Measurements from ENCODE around the gene CNGB1. TPM values are rescaled to one million over a fixed set of nuclear protein-coding genes. Genes with fewer than 3 reads are reported as not detected.
A peak's percentile ranks its signal among the peaks of the same experiment; 100 is the strongest.

The CNGB1 gene
- total and polyA plus RNA-seq, 8 donors, result 0.08 to 18.0 (median 0.73) TPM; not detected in 5

DNA sequence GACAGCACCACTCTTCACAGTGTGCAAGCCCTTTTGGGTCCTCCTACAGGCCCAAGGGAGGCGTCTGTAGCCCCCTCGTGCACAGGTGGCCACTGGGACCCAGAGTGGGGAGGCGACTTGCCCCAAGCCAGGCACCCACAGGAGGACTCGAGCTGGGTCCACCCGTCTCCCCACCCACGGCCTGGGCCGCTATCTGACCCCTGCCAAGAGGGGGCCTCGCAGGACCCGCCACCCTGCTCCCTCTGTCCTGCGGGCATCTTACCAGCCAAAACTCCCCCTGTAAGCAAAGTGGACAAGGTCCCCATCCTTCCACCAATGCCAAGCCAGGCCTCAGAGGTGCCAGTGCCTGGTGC is 31.1 kb downstream of the CNGB1 start:
- intact Hi-C loops (cut with DNase I; ENCODE audit: low total_unique reads), result no loop called here
- no peaks in the 10 kb centered on the region for H3K36me3 ChIP-seq
- H3K27ac ChIP-seq, result no peak overlapping the region
- H3K4me1 ChIP-seq, result peaks cover 11 to 30% (median 15%) of the 10 kb centered on the region in 4 donors
- no peak for DNase-seq
- H3K27me3 ChIP-seq, result peaks cover 0 to 24% (median 0%) of the 10 kb centered on the region in 3 donors
- TF ChIP-seq EP300 (IDR thresholded peaks at IDR 0.05), result no peak
- TF ChIP-seq, protein P1, sequence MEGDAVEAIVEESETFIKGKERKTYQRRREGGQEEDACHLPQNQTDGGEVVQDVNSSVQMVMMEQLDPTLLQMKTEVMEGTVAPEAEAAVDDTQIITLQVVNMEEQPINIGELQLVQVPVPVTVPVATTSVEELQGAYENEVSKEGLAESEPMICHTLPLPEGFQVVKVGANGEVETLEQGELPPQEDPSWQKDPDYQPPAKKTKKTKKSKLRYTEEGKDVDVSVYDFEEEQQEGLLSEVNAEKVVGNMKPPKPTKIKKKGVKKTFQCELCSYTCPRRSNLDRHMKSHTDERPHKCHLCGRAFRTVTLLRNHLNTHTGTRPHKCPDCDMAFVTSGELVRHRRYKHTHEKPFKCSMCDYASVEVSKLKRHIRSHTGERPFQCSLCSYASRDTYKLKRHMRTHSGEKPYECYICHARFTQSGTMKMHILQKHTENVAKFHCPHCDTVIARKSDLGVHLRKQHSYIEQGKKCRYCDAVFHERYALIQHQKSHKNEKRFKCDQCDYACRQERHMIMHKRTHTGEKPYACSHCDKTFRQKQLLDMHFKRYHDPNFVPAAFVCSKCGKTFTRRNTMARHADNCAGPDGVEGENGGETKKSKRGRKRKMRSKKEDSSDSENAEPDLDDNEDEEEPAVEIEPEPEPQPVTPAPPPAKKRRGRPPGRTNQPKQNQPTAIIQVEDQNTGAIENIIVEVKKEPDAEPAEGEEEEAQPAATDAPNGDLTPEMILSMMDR (IDR thresholded peaks at IDR 0.05), result no peak
- TF ChIP-seq POLR2A (IDR thresholded peaks at IDR 0.05), result no peak
- no peak for TF ChIP-seq POLR2AphosphoS5 (IDR thresholded peaks at IDR 0.05)
- H3K9me3 ChIP-seq, result no peaks in the 10 kb centered on the region
- H3K4me3 ChIP-seq, result no peak overlapping the region
- WGBS, 5 donors, result 80 to 93% (median 90%) methylated on average over 2 to 10 of the region's 10 CpGs

DNA sequence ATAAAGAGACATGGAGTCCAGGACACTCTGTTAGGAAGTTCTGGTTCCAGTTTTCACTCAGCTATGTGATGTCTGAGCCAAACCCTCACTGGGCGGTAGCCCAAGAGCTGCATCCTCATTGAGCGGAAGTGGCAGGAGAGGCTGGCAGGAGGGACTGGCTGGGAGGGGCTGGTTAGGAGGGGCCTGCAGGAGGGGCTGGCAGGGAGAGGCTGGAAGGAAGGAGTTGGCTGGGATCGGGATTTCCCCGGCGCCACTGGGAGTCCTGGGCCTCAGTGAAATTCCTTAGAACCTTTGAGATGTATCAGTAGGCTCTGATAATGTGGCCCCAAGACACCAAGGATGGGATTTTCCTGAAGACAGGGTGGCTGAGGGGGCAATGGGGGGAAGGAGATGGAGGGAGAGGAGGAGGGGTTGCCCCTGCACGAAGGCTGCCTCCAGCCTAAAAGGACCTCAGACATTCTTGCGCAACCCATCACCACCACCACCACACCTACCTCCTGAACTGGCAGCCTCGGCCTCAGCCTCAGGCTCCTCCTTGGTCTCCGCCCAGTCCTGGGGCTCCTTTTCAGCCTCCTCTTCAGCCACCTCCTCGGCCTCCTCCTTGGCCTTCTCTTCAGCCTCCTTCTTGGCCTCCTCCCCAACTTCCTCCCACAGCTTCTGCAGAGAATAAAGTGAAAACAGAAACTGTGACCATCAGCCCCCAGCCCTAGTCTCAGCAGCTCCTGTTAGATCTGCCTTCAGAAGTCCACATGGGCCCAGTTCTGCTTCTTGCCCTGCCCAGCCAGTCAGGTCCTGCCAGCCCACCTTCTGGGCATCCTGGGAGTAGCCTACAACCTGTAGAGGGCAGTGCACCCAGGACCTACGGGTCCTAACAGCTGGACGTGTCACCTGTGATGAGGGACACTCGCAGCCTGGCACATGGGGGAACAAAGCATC is 31.7 kb downstream of the CNGB1 start:
- H3K4me3 ChIP-seq, result no peak overlapping the region
- H3K27me3 ChIP-seq, result peaks cover 0 to 24% (median 0%) of the 10 kb centered on the region in 3 donors
- intact Hi-C loops (cut with DNase I; ENCODE audit: low total_unique reads), result no loop called here
- no peaks in the 10 kb centered on the region for H3K36me3 ChIP-seq
- 38 to 45% (median 42%) methylated on average over 12 to 13 of the region's 13 CpGs for WGBS, 5 donors
- H3K9me3 ChIP-seq, result no peaks in the 10 kb centered on the region
- H3K4me1 ChIP-seq, result peaks cover 11 to 30% (median 15%) of the 10 kb centered on the region in 4 donors
- DNase-seq, result peak; percentile 64 to 74
- peak overlapping the region in 2 of 5 donors; percentile 6 to 50 for H3K27ac ChIP-seq
- no peak for TF ChIP-seq POLR2A (IDR thresholded peaks at IDR 0.05)
- no peak for TF ChIP-seq POLR2AphosphoS5 (IDR thresholded peaks at IDR 0.05)
- TF ChIP-seq, protein P1 (IDR thresholded peaks at IDR 0.05), result no peak
- no peak for TF ChIP-seq EP300 (IDR thresholded peaks at IDR 0.05)

DNA sequence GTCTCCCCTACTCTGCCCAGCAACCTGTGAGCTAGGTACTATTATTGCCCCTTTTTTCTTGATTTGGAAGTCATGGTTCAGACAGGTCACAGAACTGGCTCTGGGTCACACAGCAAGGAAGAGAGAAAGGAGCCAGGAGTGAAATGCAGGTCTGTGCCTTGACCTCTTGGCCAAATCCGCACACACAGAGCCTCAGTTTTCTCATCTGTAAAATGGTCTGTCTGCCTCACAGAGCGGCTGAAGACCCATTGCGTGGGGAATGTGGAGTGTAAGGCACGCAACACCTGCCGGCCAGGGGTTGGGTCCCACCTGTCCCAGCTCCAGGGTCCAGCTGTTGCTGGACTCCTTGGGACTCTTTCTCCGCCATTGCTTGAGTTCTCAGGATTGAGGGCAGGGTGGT is 32.4 kb downstream of the CNGB1 start:
- no peaks in the 10 kb centered on the region for H3K9me3 ChIP-seq
- H3K27ac ChIP-seq, result peak overlapping the region in 1 of 5 donors; percentile 50
- no peaks in the 10 kb centered on the region for H3K36me3 ChIP-seq
- H3K4me1 ChIP-seq, result peaks cover 11 to 30% (median 15%) of the 10 kb centered on the region in 4 donors
- 91 to 96% (median 95%) methylated on average over 6 of the region's 6 CpGs for whole genome bisulfite sequencing, 5 donors
- intact Hi-C loops (cut with DNase I; ENCODE audit: low total_unique reads), result no loop called here
- peaks cover 0 to 24% (median 0%) of the 10 kb centered on the region in 3 donors for H3K27me3 ChIP-seq
- DNase-seq, result no peak
- TF ChIP-seq, protein P1 (IDR thresholded peaks at IDR 0.05), result no peak
- TF ChIP-seq POLR2AphosphoS5 (IDR thresholded peaks at IDR 0.05) (no peak), POLR2A (IDR thresholded peaks at IDR 0.05) (no peak), EP300 (IDR thresholded peaks at IDR 0.05) (no peak)
- no peak overlapping the region for H3K4me3 ChIP-seq

DNA sequence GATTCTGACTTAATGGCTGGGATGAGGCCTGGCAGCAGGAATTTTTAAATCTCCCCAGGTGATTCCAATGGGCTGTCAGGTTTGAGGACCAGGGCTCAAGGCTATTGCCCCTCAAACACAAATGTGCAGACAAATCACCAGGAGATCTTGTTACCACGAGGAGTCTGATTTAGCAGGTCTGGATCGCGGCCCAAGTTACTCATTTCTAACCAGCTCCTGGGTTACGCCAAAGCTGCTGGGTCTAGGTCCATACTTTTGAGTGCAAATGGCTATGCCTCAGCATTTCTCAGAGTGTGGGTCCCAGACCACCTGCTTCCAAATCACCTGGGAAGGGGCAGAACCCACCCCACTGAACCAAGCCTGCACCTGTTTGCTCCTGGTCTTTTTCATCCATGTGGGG is 33.1 kb downstream of the CNGB1 start:
- intact Hi-C loops (cut with DNase I; ENCODE audit: low total_unique reads), result no loop called here
- Histone ChIP-seq H3K4me1 (peaks cover 11 to 30% (median 15%) of the 10 kb centered on the region in 4 donors), H3K4me3 (no peak overlapping the region), H3K9me3 (no peaks in the 10 kb centered on the region), H3K27me3 (peaks cover 0 to 24% (median 0%) of the 10 kb centered on the region in 3 donors), H3K36me3 (no peaks in the 10 kb centered on the region), H3K27ac (no peak overlapping the region)
- TF ChIP-seq, protein P1 (IDR thresholded peaks at IDR 0.05), result no peak
- WGBS, 5 donors, result 77 to 97% (median 87%) methylated on average over 4 of the region's 4 CpGs
- DNase-seq, result no peak
